Measurements from ENCODE around the gene PROSER3. TPM values are rescaled to one million over a fixed set of nuclear protein-coding genes. Genes with fewer than 3 reads are reported as not detected.

Gene PROSER3
- total and polyA plus RNA-seq, 2 donors (not counting 3 experiments of a cell fraction or from before 2014, with no cell fraction given), result 18.3 to 28.3 TPM

- no peaks in the 10 kb centered on the region for H3K27me3 ChIP-seq (ENCODE audit: control insufficient read depth in 2 of 2, insufficient read depth in 2 of 2, low read length in 2 of 2)
- H3K4me1 ChIP-seq (ENCODE audit: control insufficient read depth, extremely low read depth, insufficient read depth, low read length), result no peaks in the 10 kb centered on the region
- BruUV-seq (replicated peaks), result no TSS peak
- no peaks in the 10 kb centered on the region for H4K20me1 ChIP-seq (replicated peaks; ENCODE audit: control insufficient read depth, extremely low read depth, insufficient read depth, low read length)
- no peak overlapping the region for H3K27ac ChIP-seq (ENCODE audit: insufficient read depth, low read depth, low read length)
- ChIA-PET CTCF (no interaction called here), POLR2A (no interaction called here)
- no peak overlapping the region for H3K4me3 ChIP-seq (replicated peaks in 1 of 3; ENCODE audit: insufficient read depth in 1 of 3, low read depth in 1 of 3, low read length in 3 of 3)
- no peaks in the 10 kb centered on the region for H3K9me3 ChIP-seq (replicated peaks; ENCODE audit: control insufficient read depth, insufficient read depth, low read length)
- TF ChIP-seq JUN (IDR thresholded peaks at IDR 0.05; ENCODE audit: borderline replicate concordance, insufficient read depth, insufficient read length, low read depth), result no peak
- no peak for TF ChIP-seq GATA2 (IDR thresholded peaks at IDR 0.05; ENCODE audit: insufficient read depth, insufficient read length, low read depth, low read length)
- TF ChIP-seq MAX (IDR thresholded peaks at IDR 0.05; ENCODE audit: insufficient read depth, insufficient read length), result no peak
- TF ChIP-seq FOS (IDR thresholded peaks at IDR 0.05; ENCODE audit: borderline replicate concordance, insufficient read depth, low read length), result no peak
- TF ChIP-seq POLR2A (IDR thresholded peaks at IDR 0.05; ENCODE audit: low read depth, low read length), result no peak
- TF ChIP-seq POLR2AphosphoS5 (IDR thresholded peaks at IDR 0.05; ENCODE audit: insufficient read depth, low read depth, low read length), result no peak
- no peak for TF ChIP-seq CTCF (IDR thresholded peaks at IDR 0.05; ENCODE audit: extremely low read depth in 1 of 2, insufficient read depth in 1 of 2, low read depth in 1 of 2, low read length in 2 of 2)
- dilution Hi-C loops (cut with MboI; ENCODE audit: extremely low pct_ligation_motif_present, low sequenced_read_pairs) (no loop called here), intact Hi-C loops (cut with micrococcal nuclease) (no loop called here)
- DNase-seq (ENCODE audit: low read depth, low spot score) (no peak), FAIRE-seq (no peak)
- H3K9me1 ChIP-seq (replicated peaks; ENCODE audit: control insufficient read depth, extremely low read depth, insufficient read depth, low read length), result no peaks in the 10 kb centered on the region
- no peaks in the 10 kb centered on the region for H3K36me3 ChIP-seq (ENCODE audit: control insufficient read depth in 2 of 2, extremely low read depth in 1 of 2, insufficient read depth in 2 of 2, low read length in 2 of 2)
- H2AFZ ChIP-seq (ENCODE audit: low read depth, low read length), result no peak overlapping the region
- H3K9ac ChIP-seq (replicated peaks; ENCODE audit: extremely low read depth, insufficient read depth, low read length), result no peak overlapping the region
- no peaks in the 10 kb centered on the region for H3K79me2 ChIP-seq (ENCODE audit: control insufficient read depth, insufficient read depth, low read length)
- H3K4me2 ChIP-seq (ENCODE audit: insufficient read depth, low read length), result no peak overlapping the region
Observed at GRCh38 chr19:35708391-35708790, 49.6 kb upstream of the PROSER3 start.
